WTC11 (cell line): ENCODE results near the gene NHSL2. TPM values are rescaled to one million over a fixed set of nuclear protein-coding genes. Genes with fewer than 3 reads are reported as not detected.

Source experiments
- ATAC-seq: fragments of 200-7000 bp; cut with Tn5 transposase; 2 replicates; pipeline ENCODE4 v1.10.0; 2021; ENCODE audit warnings: mild to moderate bottlenecking, moderate library complexity
- CTCF ChIA-PET: fragments of 300-600 bp; sonication (Branson Sonifier 250); formaldehyde crosslinking; loops from one replicate; lab custom pipeline; 2021; ENCODE audit warnings: antibody characterized with exemption; lab: Charles Lee
- POLR2A ChIA-PET: fragments of 350-600 bp; sonication (Branson Sonifier 250); formaldehyde crosslinking; loops from one replicate; lab custom pipeline; 2021; ENCODE audit warnings: antibody characterized with exemption; lab: Charles Lee
- DNase-seq: peaks from one replicate; pipeline ENCODE4 v3.0.0; 2021; ENCODE audit warnings: low spot score
- H3K27ac Mint-ChIP-seq: 2 replicates; pipeline ENCODE4 v1.8.0; 2021; ENCODE audit warnings: mixed read lengths
- H3K27me3 Mint-ChIP-seq: 2 replicates; pipeline ENCODE4 v1.8.0; 2021; ENCODE audit warnings: low read depth, mild to moderate bottlenecking, moderate library complexity, mixed read lengths
- H3K36me3 Mint-ChIP-seq: 2 replicates; pipeline ENCODE4 v1.8.0; 2021; ENCODE audit warnings: mixed read lengths
- H3K4me1 Mint-ChIP-seq: 2 replicates; pipeline ENCODE4 v1.8.0; 2022; ENCODE audit warnings: mixed read lengths
- H3K4me3 Mint-ChIP-seq: 2 replicates; pipeline ENCODE4 v1.8.0; 2021; ENCODE audit warnings: mild to moderate bottlenecking, moderate library complexity, mixed read lengths
- H3K9me3 Mint-ChIP-seq: 2 replicates; pipeline ENCODE4 v1.8.0; 2021; ENCODE audit warnings: mixed read lengths
- ATF1 ChIP-seq: sonication (generic); formaldehyde crosslinking; IDR thresholded peaks from 2 replicates; pipeline ENCODE4 v1.8.1; 2023; ENCODE audit warnings: mild to moderate bottlenecking, moderate library complexity, missing genetic modification reagents
- CREM ChIP-seq: sonication (generic); formaldehyde crosslinking; IDR thresholded peaks from 2 replicates; pipeline ENCODE4 v1.8.1; 2022; ENCODE audit warnings: mild to moderate bottlenecking, missing genetic modification reagents, moderate library complexity
- ETV6 ChIP-seq: sonication (generic); formaldehyde crosslinking; IDR thresholded peaks from 2 replicates; pipeline ENCODE4 v1.8.1; 2022; ENCODE audit warnings: mild to moderate bottlenecking, missing genetic modification reagents
- FOXP1 ChIP-seq: sonication (generic); formaldehyde crosslinking; IDR thresholded peaks from 2 replicates; pipeline ENCODE4 v1.8.0; 2022; ENCODE audit warnings: missing genetic modification reagents, mild to moderate bottlenecking, moderate library complexity, borderline replicate concordance
- KAT7 ChIP-seq: sonication (generic); formaldehyde crosslinking; IDR thresholded peaks from 2 replicates; pipeline ENCODE4 v1.8.1; 2023; ENCODE audit warnings: missing genetic modification reagents, mild to moderate bottlenecking, borderline replicate concordance
- RELA ChIP-seq: sonication (generic); formaldehyde crosslinking; IDR thresholded peaks from 2 replicates; pipeline ENCODE4 v1.8.1; 2022; ENCODE audit warnings: missing genetic modification reagents, mild to moderate bottlenecking, borderline replicate concordance
- SP1 ChIP-seq: sonication (generic); formaldehyde crosslinking; conservative IDR thresholded peaks from 2 replicates; pipeline ENCODE4 v1.8.1; 2022; ENCODE audit warnings: missing genetic modification reagents
- ZNF416 ChIP-seq: fragments of 250-450 bp; sonication (Bioruptor Pico); IDR thresholded peaks from 2 replicates; pipeline ENCODE4 v1.9.0; 2021; ENCODE audit warnings: mild to moderate bottlenecking, inconsistent platforms
- ZNF425 ChIP-seq: fragments of 250-450 bp; sonication (Bioruptor Pico); conservative IDR thresholded peaks from 2 replicates; pipeline ENCODE4 v1.9.0; 2021; ENCODE audit warnings: mild to moderate bottlenecking
- ZNF671 ChIP-seq: fragments of 250-450 bp; sonication (Bioruptor Pico); IDR thresholded peaks from 2 replicates; pipeline ENCODE4 v1.8.0; 2021; ENCODE audit warnings: mild to moderate bottlenecking
- total RNA-seq: library from RNA; stranded (reverse); gene quantifications from 3 replicates; pipeline ENCODE4 v1.2.3, GENCODE V29; 2021
- TF ChIP-seq, protein P1 (sequence below): sonication (generic); formaldehyde crosslinking; IDR thresholded peaks from 2 replicates; pipeline ENCODE4 v1.8.1; 2023; ENCODE audit warnings: mild to moderate bottlenecking, missing genetic modification reagents
- TF ChIP-seq, protein P2 (sequence below): fragments of 250-450 bp; sonication (Bioruptor Pico); IDR thresholded peaks from 2 replicates; pipeline ENCODE4 v1.9.0; 2021; ENCODE audit warnings: mild to moderate bottlenecking, borderline replicate concordance
- TF ChIP-seq, protein P3 (sequence below): sonication (generic); formaldehyde crosslinking; IDR thresholded peaks from 2 replicates; pipeline ENCODE4 v1.8.1; 2022; ENCODE audit warnings: mild to moderate bottlenecking, moderate library complexity, missing genetic modification reagents
- TF ChIP-seq, protein P4 (sequence below): fragments of 250-450 bp; sonication (Bioruptor Pico); IDR thresholded peaks from 2 replicates; pipeline ENCODE4 v2.1.2; 2022; ENCODE audit warnings: mild to moderate bottlenecking, moderate library complexity

Gene NHSL2
- total RNA-seq, 1 experiment from 2014 or later: 7.9 TPM

- Mint-ChIP-seq H3K4me3 (no peak overlapping the region), H3K9me3 (no peaks in the 10 kb centered on the region), H3K27ac (peak overlapping the region; percentile 73; the same call in 1 of the 2 replicates), H3K27me3 (no peaks in the 10 kb centered on the region), H3K36me3 (no peaks in the 10 kb centered on the region), H3K4me1 (peaks cover 34% of the 10 kb centered on the region)
- TF ChIP-seq, protein P1, sequence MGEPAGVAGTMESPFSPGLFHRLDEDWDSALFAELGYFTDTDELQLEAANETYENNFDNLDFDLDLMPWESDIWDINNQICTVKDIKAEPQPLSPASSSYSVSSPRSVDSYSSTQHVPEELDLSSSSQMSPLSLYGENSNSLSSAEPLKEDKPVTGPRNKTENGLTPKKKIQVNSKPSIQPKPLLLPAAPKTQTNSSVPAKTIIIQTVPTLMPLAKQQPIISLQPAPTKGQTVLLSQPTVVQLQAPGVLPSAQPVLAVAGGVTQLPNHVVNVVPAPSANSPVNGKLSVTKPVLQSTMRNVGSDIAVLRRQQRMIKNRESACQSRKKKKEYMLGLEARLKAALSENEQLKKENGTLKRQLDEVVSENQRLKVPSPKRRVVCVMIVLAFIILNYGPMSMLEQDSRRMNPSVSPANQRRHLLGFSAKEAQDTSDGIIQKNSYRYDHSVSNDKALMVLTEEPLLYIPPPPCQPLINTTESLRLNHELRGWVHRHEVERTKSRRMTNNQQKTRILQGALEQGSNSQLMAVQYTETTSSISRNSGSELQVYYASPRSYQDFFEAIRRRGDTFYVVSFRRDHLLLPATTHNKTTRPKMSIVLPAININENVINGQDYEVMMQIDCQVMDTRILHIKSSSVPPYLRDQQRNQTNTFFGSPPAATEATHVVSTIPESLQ (CRISPR knock-in tag): no peak
- TF ChIP-seq ZNF671 (CRISPR knock-in tag): no peak
- TF ChIP-seq FOXP1 (CRISPR knock-in tag): no peak
- TF ChIP-seq CREM (CRISPR knock-in tag): no peak
- TF ChIP-seq ZNF425 (CRISPR knock-in tag): no peak
- TF ChIP-seq, protein P2, sequence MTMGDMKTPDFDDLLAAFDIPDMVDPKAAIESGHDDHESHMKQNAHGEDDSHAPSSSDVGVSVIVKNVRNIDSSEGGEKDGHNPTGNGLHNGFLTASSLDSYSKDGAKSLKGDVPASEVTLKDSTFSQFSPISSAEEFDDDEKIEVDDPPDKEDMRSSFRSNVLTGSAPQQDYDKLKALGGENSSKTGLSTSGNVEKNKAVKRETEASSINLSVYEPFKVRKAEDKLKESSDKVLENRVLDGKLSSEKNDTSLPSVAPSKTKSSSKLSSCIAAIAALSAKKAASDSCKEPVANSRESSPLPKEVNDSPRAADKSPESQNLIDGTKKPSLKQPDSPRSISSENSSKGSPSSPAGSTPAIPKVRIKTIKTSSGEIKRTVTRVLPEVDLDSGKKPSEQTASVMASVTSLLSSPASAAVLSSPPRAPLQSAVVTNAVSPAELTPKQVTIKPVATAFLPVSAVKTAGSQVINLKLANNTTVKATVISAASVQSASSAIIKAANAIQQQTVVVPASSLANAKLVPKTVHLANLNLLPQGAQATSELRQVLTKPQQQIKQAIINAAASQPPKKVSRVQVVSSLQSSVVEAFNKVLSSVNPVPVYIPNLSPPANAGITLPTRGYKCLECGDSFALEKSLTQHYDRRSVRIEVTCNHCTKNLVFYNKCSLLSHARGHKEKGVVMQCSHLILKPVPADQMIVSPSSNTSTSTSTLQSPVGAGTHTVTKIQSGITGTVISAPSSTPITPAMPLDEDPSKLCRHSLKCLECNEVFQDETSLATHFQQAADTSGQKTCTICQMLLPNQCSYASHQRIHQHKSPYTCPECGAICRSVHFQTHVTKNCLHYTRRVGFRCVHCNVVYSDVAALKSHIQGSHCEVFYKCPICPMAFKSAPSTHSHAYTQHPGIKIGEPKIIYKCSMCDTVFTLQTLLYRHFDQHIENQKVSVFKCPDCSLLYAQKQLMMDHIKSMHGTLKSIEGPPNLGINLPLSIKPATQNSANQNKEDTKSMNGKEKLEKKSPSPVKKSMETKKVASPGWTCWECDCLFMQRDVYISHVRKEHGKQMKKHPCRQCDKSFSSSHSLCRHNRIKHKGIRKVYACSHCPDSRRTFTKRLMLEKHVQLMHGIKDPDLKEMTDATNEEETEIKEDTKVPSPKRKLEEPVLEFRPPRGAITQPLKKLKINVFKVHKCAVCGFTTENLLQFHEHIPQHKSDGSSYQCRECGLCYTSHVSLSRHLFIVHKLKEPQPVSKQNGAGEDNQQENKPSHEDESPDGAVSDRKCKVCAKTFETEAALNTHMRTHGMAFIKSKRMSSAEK (CRISPR knock-in tag): no peak
- ATAC-seq: peak; percentile 60
- CTCF ChIA-PET: interaction anchor here (1.2 to 1.3 kb wide), 3 partner anchors 12 to 55 kb away, joined by 3 to 7 read pairs (median 6); partner anchors contain the start of gene NHSL2
- DNase-seq: no peak
- POLR2A ChIA-PET: no interaction called here
These were observed 31.1 kb downstream of the NHSL2 start for GRCh38 chrX:71941776-71942175.

GRCh38 chrX:71944369-71944768, 33.7 kb downstream of the NHSL2 start:
- no peaks in the 10 kb centered on the region for H3K9me3 Mint-ChIP-seq
- H3K4me3 Mint-ChIP-seq: no peak overlapping the region
- POLR2A ChIA-PET: no interaction called here
- TF ChIP-seq, protein P3, sequence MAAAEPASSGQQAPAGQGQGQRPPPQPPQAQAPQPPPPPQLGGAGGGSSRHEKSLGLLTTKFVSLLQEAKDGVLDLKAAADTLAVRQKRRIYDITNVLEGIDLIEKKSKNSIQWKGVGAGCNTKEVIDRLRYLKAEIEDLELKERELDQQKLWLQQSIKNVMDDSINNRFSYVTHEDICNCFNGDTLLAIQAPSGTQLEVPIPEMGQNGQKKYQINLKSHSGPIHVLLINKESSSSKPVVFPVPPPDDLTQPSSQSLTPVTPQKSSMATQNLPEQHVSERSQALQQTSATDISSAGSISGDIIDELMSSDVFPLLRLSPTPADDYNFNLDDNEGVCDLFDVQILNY (CRISPR knock-in tag): no peak
- TF ChIP-seq ATF1 (CRISPR knock-in tag) (no peak), ZNF416 (no peak), KAT7 (no peak)
- H3K27ac Mint-ChIP-seq: no peak overlapping the region
- H3K36me3 Mint-ChIP-seq: no peaks in the 10 kb centered on the region
- CTCF ChIA-PET: interaction anchor here (0.9 kb wide), 1 partner anchor 52 kb away, joined by 3 read pairs; no protein-coding TSS in a partner anchor
- H3K4me1 Mint-ChIP-seq: peaks cover 43% of the 10 kb centered on the region
- ATAC-seq (no peak), DNase-seq (no peak)
- H3K27me3 Mint-ChIP-seq: no peaks in the 10 kb centered on the region

DNA sequence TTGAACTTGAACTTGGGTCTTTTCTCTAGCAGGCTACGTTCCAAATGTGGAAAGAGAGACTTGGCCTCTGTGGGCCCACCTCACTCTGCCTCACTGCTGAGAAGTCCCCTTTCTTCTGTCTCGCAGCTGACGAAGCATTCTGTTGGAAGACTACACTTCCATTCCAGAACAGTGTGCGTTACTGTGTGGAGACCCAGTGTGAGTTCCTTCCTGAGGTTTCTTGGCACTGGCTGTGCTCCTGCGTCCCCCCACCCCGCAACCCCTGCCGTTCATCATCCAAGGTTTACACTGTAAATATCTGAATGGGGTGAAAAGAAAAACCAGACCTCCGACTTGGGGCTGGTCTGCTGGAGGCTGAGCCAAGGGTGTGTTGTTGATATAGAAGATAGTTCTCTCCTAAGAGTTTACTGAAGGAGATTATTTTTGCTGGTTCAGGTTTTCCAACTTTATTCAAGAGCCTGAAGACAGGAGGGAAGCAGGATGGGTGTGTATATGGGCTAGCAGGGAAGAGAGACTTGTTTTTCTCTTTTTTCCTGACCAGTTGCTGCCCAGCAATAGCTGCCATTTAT, 34.7 kb downstream of the NHSL2 start:
- no peak for ATAC-seq
- no peak overlapping the region for H3K4me3 Mint-ChIP-seq
- no peaks in the 10 kb centered on the region for H3K9me3 Mint-ChIP-seq
- no peak overlapping the region for H3K27ac Mint-ChIP-seq
- TF ChIP-seq, protein P4, sequence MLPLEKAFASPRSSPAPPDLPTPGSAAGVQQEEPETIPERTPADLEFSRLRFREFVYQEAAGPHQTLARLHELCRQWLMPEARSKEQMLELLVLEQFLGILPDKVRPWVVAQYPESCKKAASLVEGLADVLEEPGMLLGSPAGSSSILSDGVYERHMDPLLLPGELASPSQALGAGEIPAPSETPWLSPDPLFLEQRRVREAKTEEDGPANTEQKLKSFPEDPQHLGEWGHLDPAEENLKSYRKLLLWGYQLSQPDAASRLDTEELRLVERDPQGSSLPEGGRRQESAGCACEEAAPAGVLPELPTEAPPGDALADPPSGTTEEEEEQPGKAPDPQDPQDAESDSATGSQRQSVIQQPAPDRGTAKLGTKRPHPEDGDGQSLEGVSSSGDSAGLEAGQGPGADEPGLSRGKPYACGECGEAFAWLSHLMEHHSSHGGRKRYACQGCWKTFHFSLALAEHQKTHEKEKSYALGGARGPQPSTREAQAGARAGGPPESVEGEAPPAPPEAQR (CRISPR knock-in tag): no peak
- TF ChIP-seq ETV6: no peak
- no peak for TF ChIP-seq RELA (CRISPR knock-in tag)
- TF ChIP-seq SP1: no peak
- H3K4me1 Mint-ChIP-seq: peaks cover 51% of the 10 kb centered on the region
- H3K36me3 Mint-ChIP-seq: no peaks in the 10 kb centered on the region
- DNase-seq: no peak
- ChIA-PET POLR2A (no interaction called here), CTCF (no interaction called here)
- no peaks in the 10 kb centered on the region for H3K27me3 Mint-ChIP-seq
